T-helper 1 cell treated with Interleukin-12 subunit alpha and Interleukin-12 subunit beta and Interleukin-4 antibody, amounts not matched to agents 30 μg/mL and 1 μg/mL, for 36 hours (primary cell): ENCODE data around the gene RAB3C.

Experiments
- H3K27ac Mint-ChIP-seq: one replicate; pipeline ENCODE4 v1.8.0; 2021; ENCODE audit warnings: mild to moderate bottlenecking, mixed read lengths
- H3K27me3 Mint-ChIP-seq: one replicate; pipeline ENCODE4 v1.8.0; 2021; ENCODE audit warnings: low read depth, mixed read lengths
- H3K36me3 Mint-ChIP-seq: one replicate; pipeline ENCODE4 v1.8.0; 2021; ENCODE audit warnings: low read depth, mixed read lengths
- H3K4me1 Mint-ChIP-seq: one replicate; pipeline ENCODE4 v1.8.0; 2021; ENCODE audit warnings: low read depth, mixed read lengths
- H3K4me3 Mint-ChIP-seq: one replicate; pipeline ENCODE4 v1.8.0; 2021; ENCODE audit warnings: mild to moderate bottlenecking, moderate library complexity, mixed read lengths
- H3K9me3 Mint-ChIP-seq: one replicate; pipeline ENCODE4 v1.8.0; 2021; ENCODE audit warnings: mixed read lengths

Gene RAB3C

GRCh38 chr5:58714046-58714445 lies 131.2 kb downstream of the RAB3C start:
- Mint-ChIP-seq H3K27ac (no peak overlapping the region), H3K4me3 (no peak overlapping the region), H3K27me3 (peaks cover 4% of the 10 kb centered on the region), H3K4me1 (no peaks in the 10 kb centered on the region), H3K36me3 (no peaks in the 10 kb centered on the region), H3K9me3 (no peaks in the 10 kb centered on the region)

GRCh38 chr5:58715997-58716656 lies 133.3 kb downstream of the RAB3C start:
- Mint-ChIP-seq H3K27me3 (peaks cover 4% of the 10 kb centered on the region), H3K4me1 (no peaks in the 10 kb centered on the region), H3K9me3 (no peaks in the 10 kb centered on the region), H3K27ac (no peak overlapping the region), H3K4me3 (no peak overlapping the region), H3K36me3 (no peaks in the 10 kb centered on the region)

DNA sequence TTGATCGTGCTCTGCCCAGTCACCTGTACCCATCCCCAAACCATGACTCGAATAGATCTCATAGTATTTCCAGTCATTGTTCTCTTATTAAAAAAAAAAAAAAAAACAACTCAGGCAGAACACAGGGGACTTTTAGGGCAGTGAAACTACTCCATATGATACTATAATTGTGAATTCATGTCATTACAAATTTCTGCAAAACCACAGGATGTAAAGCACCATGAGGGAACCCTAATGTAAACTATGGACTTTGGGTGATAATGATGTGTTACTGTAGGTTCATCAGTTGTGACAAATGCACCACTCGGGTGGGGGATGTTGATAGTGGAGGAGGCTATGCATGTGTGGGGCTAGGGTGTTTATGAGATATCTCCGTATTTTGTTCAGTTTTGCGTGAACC lies 133.8 kb downstream of the RAB3C start:
- H3K27me3 Mint-ChIP-seq: peaks cover 5% of the 10 kb centered on the region
- no peaks in the 10 kb centered on the region for H3K4me1 Mint-ChIP-seq
- H3K36me3 Mint-ChIP-seq: no peaks in the 10 kb centered on the region
- H3K9me3 Mint-ChIP-seq: no peaks in the 10 kb centered on the region
- H3K4me3 Mint-ChIP-seq: no peak overlapping the region
- no peak overlapping the region for H3K27ac Mint-ChIP-seq

DNA sequence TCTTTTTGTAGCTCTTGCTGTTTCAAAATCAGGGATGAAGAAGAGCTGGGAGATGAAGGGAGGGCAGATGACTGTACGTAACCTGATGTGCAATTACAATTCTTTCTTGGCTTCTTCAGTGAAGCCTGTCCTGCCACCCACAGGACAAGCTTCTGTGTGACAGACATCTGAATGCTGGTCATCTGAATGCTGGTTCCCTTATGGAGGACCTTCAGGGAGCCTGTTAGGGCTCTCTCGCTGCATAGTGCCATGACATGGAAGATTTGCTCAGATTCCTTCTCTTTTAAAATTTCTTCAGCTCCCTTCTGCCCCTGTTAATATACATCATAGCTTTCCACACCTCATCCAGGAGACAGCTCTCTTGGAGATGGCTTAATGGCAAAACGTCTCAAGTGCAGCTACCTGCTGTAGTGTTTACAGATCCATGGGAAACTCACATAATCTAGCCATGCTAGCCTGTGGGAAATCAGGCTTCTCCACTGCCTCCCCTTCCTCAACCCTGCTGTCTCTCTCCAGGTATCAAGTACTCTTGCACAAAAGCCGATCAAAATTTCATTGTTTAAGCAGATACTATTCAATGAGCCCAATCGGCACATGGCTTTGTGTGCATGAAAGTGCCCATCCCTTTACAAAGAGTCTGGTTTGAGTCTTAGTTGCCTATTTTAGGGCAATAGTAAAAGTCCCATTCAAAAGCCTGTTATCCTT lies 134.6 kb downstream of the RAB3C start:
- Mint-ChIP-seq H3K27ac (no peak overlapping the region), H3K4me1 (no peaks in the 10 kb centered on the region), H3K9me3 (no peaks in the 10 kb centered on the region), H3K36me3 (no peaks in the 10 kb centered on the region), H3K27me3 (peaks cover 8% of the 10 kb centered on the region), H3K4me3 (no peak overlapping the region)

DNA sequence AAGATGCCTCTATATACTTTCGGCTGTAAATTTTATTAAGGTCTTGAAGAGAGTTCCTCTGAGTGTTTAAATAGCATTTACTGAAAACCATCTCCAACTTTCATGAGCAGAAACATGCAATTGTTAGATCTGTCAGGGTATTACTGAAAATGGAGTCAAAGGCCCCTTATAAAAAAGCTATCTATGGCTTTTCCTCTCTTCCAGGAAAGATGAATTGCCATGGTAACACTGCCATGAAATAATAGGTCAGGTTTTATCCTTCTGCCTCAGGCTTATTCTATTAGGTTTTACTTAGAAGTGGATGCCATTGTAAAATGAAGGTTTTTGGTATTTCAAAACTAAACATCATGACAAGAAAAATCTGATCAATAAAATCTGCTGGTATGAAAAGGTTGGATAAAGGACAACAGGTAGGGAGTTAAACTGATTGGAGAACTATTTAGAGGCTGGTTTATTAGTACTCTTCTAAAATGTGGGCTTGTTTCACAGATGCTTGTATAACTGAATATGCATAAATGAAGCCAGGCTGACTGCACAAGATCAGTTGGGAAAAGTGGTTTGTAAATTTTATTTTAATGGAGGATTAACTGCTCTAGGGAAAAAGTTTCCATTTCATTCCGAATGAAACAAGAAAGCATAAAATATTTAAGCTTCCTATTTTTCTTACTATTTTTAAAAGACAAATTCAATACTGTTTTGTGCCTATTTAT lies 135.5 kb downstream of the RAB3C start:
- Mint-ChIP-seq H3K4me3 (no peak overlapping the region), H3K9me3 (no peaks in the 10 kb centered on the region), H3K36me3 (no peaks in the 10 kb centered on the region), H3K27ac (no peak overlapping the region), H3K4me1 (no peaks in the 10 kb centered on the region), H3K27me3 (peaks cover 8% of the 10 kb centered on the region)

DNA sequence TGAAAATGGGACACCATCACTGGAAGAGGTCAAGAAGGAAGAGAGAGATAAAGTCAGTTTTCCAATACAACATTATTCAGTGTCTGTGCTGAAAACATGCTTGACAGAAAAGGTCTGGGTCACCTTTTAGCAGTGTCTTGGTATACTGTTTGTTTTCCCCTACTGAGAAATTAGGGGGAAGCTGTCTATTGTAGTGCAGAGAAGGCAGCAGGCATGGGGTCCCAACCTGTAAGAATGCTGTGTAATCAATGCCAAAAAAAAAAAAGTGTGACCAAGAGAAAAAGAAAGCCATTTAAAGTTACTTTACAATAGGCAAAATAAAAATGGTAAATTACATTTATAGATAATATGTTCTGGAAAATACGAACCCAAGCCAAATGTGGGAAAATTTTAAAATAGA lies 139.3 kb downstream of the RAB3C start:
- Mint-ChIP-seq H3K9me3 (no peaks in the 10 kb centered on the region), H3K4me3 (no peak overlapping the region), H3K27ac (no peak overlapping the region), H3K27me3 (peaks cover 6% of the 10 kb centered on the region), H3K4me1 (no peaks in the 10 kb centered on the region), H3K36me3 (no peaks in the 10 kb centered on the region)

GRCh38 chr5:58724992-58725391 lies 142.1 kb downstream of the RAB3C start:
- Mint-ChIP-seq H3K4me1 (no peaks in the 10 kb centered on the region), H3K36me3 (no peaks in the 10 kb centered on the region), H3K27ac (no peak overlapping the region), H3K27me3 (peaks cover 6% of the 10 kb centered on the region), H3K4me3 (no peak overlapping the region), H3K9me3 (no peaks in the 10 kb centered on the region)

- no peaks in the 10 kb centered on the region for H3K27me3 Mint-ChIP-seq
- H3K27ac Mint-ChIP-seq: no peak overlapping the region
- H3K4me3 Mint-ChIP-seq: no peak overlapping the region
- no peaks in the 10 kb centered on the region for H3K4me1 Mint-ChIP-seq
- no peaks in the 10 kb centered on the region for H3K9me3 Mint-ChIP-seq
- no peaks in the 10 kb centered on the region for H3K36me3 Mint-ChIP-seq
Measured at GRCh38 chr5:58731641-58732040, 148.8 kb downstream of the RAB3C start.

DNA sequence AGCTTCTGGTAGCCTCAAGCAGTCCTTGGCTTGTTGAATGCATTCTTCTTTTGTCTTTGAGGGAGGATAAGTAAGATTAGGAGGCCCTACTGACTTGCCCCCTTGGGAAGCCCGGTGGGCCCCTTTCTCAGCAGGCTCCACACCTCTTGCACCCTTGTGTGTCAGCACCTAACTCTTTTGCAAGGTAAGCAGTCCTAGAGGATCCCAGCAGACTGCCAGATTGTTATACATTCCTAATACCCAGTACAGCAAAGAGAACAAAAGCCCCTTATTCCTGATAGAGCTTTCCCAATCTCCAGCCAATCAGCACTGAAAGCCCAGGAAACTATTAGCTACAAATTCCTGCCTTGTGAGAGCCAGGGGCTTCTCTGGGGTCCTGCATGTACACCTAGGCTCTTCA lies 152.8 kb downstream of the RAB3C start:
- Mint-ChIP-seq H3K4me1 (no peaks in the 10 kb centered on the region), H3K9me3 (no peaks in the 10 kb centered on the region), H3K27me3 (no peaks in the 10 kb centered on the region), H3K36me3 (no peaks in the 10 kb centered on the region), H3K27ac (no peak overlapping the region), H3K4me3 (no peak overlapping the region)

DNA sequence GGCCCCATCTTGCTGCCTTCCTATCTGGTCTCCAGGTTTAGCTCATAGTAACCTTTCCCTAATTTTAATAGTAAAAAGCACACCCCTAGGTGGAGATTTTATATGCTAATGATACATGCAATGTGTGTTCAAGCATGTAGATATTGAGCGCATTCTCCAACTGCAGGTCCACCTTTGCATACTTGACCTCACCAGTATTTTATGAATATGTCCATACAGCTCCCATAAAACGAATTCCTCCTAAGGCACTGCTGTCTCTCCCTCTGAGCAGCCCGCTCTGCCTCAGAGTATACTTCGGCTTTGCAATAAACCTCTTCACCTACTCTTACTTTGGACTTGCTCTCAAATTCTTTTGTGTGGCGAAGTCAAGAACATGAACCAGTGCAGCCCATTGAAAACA lies 153.3 kb downstream of the RAB3C start:
- no peak overlapping the region for H3K27ac Mint-ChIP-seq
- H3K36me3 Mint-ChIP-seq: no peaks in the 10 kb centered on the region
- H3K4me1 Mint-ChIP-seq: no peaks in the 10 kb centered on the region
- H3K27me3 Mint-ChIP-seq: no peaks in the 10 kb centered on the region
- H3K9me3 Mint-ChIP-seq: no peaks in the 10 kb centered on the region
- H3K4me3 Mint-ChIP-seq: no peak overlapping the region

- Mint-ChIP-seq H3K27me3 (no peaks in the 10 kb centered on the region), H3K27ac (no peak overlapping the region), H3K36me3 (no peaks in the 10 kb centered on the region), H3K9me3 (no peaks in the 10 kb centered on the region), H3K4me3 (no peak overlapping the region), H3K4me1 (no peaks in the 10 kb centered on the region)
Measured at GRCh38 chr5:58737671-58738070, 154.8 kb downstream of the RAB3C start.

DNA sequence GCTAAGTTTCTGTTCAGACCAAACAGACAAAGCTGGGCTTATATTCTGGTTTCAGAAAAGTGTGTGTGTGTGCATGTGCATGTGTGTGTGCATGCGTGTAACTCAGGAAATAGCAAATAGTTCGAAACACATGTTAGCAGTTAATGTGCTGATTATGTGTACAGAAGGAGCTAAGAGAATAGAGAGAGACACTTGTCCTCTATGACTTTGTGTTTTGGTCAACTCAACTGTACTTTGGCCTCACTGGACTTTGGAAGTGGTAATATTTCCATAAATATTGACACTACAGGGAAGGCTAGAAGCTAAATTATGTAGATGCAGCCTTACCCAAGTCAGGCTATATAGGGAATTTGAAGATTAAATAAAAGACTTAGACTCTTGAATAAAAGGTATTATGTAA lies 155.5 kb downstream of the RAB3C start:
- Mint-ChIP-seq H3K9me3 (no peaks in the 10 kb centered on the region), H3K4me3 (no peak overlapping the region), H3K36me3 (no peaks in the 10 kb centered on the region), H3K27ac (no peak overlapping the region), H3K27me3 (no peaks in the 10 kb centered on the region), H3K4me1 (no peaks in the 10 kb centered on the region)

DNA sequence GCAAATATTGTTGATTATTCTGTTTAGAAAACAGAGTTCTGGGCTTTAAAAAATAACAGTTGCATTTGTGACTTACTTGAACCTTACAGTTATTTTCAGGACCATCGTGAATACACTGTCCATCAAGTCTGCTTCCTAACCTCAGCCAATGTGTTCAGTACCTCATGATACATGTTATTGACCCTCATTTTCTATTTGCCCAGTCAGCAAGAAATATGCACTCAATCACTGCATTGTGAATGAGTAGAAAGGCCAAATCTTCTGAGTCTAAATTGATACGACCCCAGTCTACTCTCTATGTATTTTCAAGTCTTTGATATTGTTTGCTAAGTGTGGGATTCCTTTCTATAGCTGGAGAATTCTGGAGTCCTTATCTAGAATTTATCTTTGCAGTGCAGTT lies 156.2 kb downstream of the RAB3C start:
- no peaks in the 10 kb centered on the region for H3K4me1 Mint-ChIP-seq
- no peaks in the 10 kb centered on the region for H3K9me3 Mint-ChIP-seq
- no peak overlapping the region for H3K27ac Mint-ChIP-seq
- H3K36me3 Mint-ChIP-seq: no peaks in the 10 kb centered on the region
- no peaks in the 10 kb centered on the region for H3K27me3 Mint-ChIP-seq
- H3K4me3 Mint-ChIP-seq: no peak overlapping the region

- no peak overlapping the region for H3K4me3 Mint-ChIP-seq
- no peaks in the 10 kb centered on the region for H3K36me3 Mint-ChIP-seq
- H3K9me3 Mint-ChIP-seq: no peaks in the 10 kb centered on the region
- H3K27ac Mint-ChIP-seq: no peak overlapping the region
- no peaks in the 10 kb centered on the region for H3K4me1 Mint-ChIP-seq
- H3K27me3 Mint-ChIP-seq: no peaks in the 10 kb centered on the region
Measured at GRCh38 chr5:58740956-58741355, 158.1 kb downstream of the RAB3C start.

- H3K27ac Mint-ChIP-seq: no peak overlapping the region
- H3K36me3 Mint-ChIP-seq: no peaks in the 10 kb centered on the region
- no peak overlapping the region for H3K4me3 Mint-ChIP-seq
- H3K4me1 Mint-ChIP-seq: no peaks in the 10 kb centered on the region
- no peaks in the 10 kb centered on the region for H3K9me3 Mint-ChIP-seq
- peaks cover 7% of the 10 kb centered on the region for H3K27me3 Mint-ChIP-seq
Measured at GRCh38 chr5:58745350-58745749, 162.5 kb downstream of the RAB3C start.
